ENCODE data around the gene GSAP. TPM values are rescaled to one million over a fixed set of nuclear protein-coding genes. Genes with fewer than 3 reads are reported as not detected.

GSAP gene
- total RNA-seq, 2 experiments from 2014 or later = 5.9 to 6.6 TPM

DNA sequence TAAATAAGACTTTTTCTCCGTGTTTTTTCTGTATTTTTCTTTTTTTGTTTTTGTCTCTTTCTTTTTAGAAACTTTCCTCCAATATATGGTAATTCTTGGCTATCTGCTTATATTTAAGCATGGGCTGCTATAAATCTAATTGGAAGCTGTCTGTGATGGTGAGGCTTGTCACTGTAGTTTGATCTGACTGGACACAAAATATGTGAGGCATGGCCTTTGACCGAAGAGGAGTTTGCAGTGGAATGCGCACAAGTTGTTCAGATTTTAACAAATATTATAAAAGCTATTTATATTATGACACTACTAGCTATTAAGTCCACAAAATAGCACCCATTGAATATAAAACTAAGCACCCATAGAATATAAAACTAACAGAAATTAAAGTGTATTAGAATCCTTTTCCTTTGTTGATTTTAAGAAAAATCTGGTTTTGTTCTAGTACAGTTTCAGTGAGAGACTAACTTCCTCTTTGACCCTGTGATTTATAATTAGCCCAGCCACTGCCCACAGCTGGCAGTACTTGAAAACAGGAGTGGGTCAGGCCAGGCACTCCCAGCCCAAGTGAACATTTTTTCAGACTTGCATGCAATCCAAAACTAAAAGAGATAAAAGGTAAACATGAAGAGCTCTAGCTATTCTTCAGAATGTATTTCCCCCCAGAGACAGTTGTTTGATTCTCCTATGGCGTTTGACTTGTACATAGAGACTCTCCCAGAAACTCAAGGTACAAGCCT is 146.6 kb downstream of the GSAP start:
- no peaks in the 10 kb centered on the region for H3K9me3 Mint-ChIP-seq
- H3K27me3 Mint-ChIP-seq = no peaks in the 10 kb centered on the region
- POLR2A ChIA-PET = no interaction called here
- peaks cover 26% of the 10 kb centered on the region for H3K4me1 Mint-ChIP-seq
- no peak overlapping the region for H3K4me3 Mint-ChIP-seq
- peaks cover 4% of the 10 kb centered on the region for H3K36me3 Mint-ChIP-seq (ENCODE audit: low read depth)
- CTCF ChIA-PET = interaction anchor here (1.0 kb wide), 1 partner anchor 46 kb away, joined by 3 read pairs; no protein-coding TSS in a partner anchor
- no peak for DNase-seq
- no peak overlapping the region for H3K27ac Mint-ChIP-seq

GRCh38 chr7:77266291-77266794 is 149.8 kb downstream of the GSAP start:
- ChIA-PET CTCF (interaction anchor here (0.9 to 1.7 kb wide), 2 partner anchors 19 to 154 kb away, joined by 3 to 9 read pairs; no protein-coding TSS in a partner anchor), POLR2A (no interaction called here)
- DNase-seq = peak; percentile 25
- Mint-ChIP-seq H3K36me3 (ENCODE audit: low read depth) (peaks cover 3% of the 10 kb centered on the region), H3K9me3 (no peaks in the 10 kb centered on the region), H3K4me3 (no peak overlapping the region), H3K4me1 (peaks cover 26% of the 10 kb centered on the region), H3K27ac (peak overlapping the region; percentile 38), H3K27me3 (no peaks in the 10 kb centered on the region)

GRCh38 chr7:77265666-77266065 is 150.5 kb downstream of the GSAP start:
- Mint-ChIP-seq H3K4me3 (no peak overlapping the region), H3K27me3 (no peaks in the 10 kb centered on the region), H3K4me1 (peaks cover 26% of the 10 kb centered on the region), H3K9me3 (no peaks in the 10 kb centered on the region), H3K27ac (peak overlapping the region; percentile 18), H3K36me3 (ENCODE audit: low read depth) (peaks cover 3% of the 10 kb centered on the region)
- POLR2A ChIA-PET = no interaction called here
- CTCF ChIA-PET = interaction anchor here (0.9 to 1.7 kb wide), 2 partner anchors 18 to 153 kb away, joined by 3 to 9 read pairs; no protein-coding TSS in a partner anchor
- no peak for DNase-seq

DNA sequence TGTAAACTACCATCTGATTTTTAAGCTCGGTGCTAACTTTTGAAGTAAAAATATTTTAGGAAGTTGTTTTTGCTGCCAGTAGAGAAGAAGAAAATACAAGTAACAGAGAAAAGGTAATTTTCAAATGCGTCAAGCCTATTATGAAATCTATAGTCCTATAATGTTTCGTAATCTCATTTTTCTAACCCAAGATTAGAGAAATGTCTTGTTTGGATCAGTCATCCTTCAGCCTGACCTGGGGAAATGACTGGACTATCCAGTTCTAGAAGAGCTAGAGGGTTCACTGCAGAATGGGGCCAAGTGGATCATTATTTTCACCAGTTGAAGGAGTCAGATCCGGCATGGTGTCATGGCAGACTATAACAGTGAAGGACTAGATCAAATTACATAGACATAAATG is 153.8 kb downstream of the GSAP start:
- POLR2A ChIA-PET = no interaction called here
- CTCF ChIA-PET = interaction anchor here (1.0 kb wide), 1 partner anchor 16 kb away, joined by 3 read pairs; no protein-coding TSS in a partner anchor

More for the DNA sequence above, 153.8 kb downstream of the GSAP start:
- DNase-seq = no peak
- H3K9me3 Mint-ChIP-seq = no peaks in the 10 kb centered on the region
- no peaks in the 10 kb centered on the region for H3K36me3 Mint-ChIP-seq (ENCODE audit: low read depth)
- H3K4me1 Mint-ChIP-seq = peaks cover 15% of the 10 kb centered on the region
- no peaks in the 10 kb centered on the region for H3K27me3 Mint-ChIP-seq
- H3K4me3 Mint-ChIP-seq = no peak overlapping the region
- H3K27ac Mint-ChIP-seq = no peak overlapping the region

Other genes with a start within 250 kb of the GSAP start
- 1 to 10 TPM; 4.1 to 4.2 TPM for gene FGL2, start 216.5 kb downstream of the GSAP start, total RNA-seq
- 10 to 100 TPM; 21.4 to 22.0 TPM for gene PTPN12, start 120.9 kb upstream of the GSAP start, total RNA-seq